AG04449 (cell line): ENCODE results near the gene MYCN.
"Not testable (repeated sequence)": the region's sequence is repeated elsewhere in the genome, so short reads cannot be mapped to it uniquely, and the experiment has no call there.

Experiments
- CTCF ChIA-PET: fragments of 350-600 bp; formaldehyde crosslinking; extraction: SDS; loops from one replicate; lab custom pipeline; 2021; ENCODE audit warnings: antibody characterized with exemption; lab: Yijun Ruan, JAX
- POLR2A ChIA-PET: fragments of 400-600, 350-600 bp; formaldehyde crosslinking; extraction: SDS; loops from one replicate; lab custom pipeline; 2020; ENCODE audit warnings: antibody characterized with exemption, inconsistent platforms; lab: Yijun Ruan, JAX
- DNase-seq: peaks from one replicate; pipeline ENCODE4 v3.0.0-alpha.2; 2010; ENCODE audit warnings: low read depth, low spot score
- H3K4me3 ChIP-seq: 2 replicates; pipeline ENCODE4 v1.5.1; 2011; ENCODE audit warnings: low read depth, mild to moderate bottlenecking, control low read depth, low read length
- TF ChIP-seq, protein P1 (sequence below): IDR thresholded peaks from one replicate; pipeline ENCODE4 v1.5.1; 2011; ENCODE audit warnings: mild to moderate bottlenecking, moderate library complexity, low read length, control low read depth, inconsistent platforms; ENCODE audit not compliant: insufficient read depth; ENCODE audit errors: missing control alignments

MYCN gene

DNA sequence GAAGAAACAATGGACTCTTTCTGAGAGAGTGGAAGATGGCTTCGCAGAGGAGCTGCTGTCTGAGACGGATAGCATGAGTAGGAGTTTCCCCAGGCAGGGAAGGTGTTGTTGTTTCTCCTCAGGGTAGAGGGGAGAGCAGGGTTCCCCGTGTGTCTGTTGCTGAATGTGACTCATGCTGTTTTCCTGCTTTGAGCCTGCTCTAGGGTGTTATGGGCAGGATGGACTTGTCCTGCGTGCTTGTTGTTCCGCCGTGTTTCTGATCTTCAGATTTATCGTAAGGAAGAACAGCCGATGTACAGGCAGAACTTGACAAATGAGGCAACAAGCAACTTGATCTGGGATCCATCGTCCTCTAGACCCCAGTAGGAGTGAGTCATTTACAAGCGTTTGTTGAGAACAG is 19.7 kb upstream of the MYCN start:
- POLR2A ChIA-PET: no interaction called here
- DNase-seq: no peak
- TF ChIP-seq, protein P1, sequence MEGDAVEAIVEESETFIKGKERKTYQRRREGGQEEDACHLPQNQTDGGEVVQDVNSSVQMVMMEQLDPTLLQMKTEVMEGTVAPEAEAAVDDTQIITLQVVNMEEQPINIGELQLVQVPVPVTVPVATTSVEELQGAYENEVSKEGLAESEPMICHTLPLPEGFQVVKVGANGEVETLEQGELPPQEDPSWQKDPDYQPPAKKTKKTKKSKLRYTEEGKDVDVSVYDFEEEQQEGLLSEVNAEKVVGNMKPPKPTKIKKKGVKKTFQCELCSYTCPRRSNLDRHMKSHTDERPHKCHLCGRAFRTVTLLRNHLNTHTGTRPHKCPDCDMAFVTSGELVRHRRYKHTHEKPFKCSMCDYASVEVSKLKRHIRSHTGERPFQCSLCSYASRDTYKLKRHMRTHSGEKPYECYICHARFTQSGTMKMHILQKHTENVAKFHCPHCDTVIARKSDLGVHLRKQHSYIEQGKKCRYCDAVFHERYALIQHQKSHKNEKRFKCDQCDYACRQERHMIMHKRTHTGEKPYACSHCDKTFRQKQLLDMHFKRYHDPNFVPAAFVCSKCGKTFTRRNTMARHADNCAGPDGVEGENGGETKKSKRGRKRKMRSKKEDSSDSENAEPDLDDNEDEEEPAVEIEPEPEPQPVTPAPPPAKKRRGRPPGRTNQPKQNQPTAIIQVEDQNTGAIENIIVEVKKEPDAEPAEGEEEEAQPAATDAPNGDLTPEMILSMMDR: no peak
- CTCF ChIA-PET: no interaction called here
- H3K4me3 ChIP-seq: no peak overlapping the region

DNA sequence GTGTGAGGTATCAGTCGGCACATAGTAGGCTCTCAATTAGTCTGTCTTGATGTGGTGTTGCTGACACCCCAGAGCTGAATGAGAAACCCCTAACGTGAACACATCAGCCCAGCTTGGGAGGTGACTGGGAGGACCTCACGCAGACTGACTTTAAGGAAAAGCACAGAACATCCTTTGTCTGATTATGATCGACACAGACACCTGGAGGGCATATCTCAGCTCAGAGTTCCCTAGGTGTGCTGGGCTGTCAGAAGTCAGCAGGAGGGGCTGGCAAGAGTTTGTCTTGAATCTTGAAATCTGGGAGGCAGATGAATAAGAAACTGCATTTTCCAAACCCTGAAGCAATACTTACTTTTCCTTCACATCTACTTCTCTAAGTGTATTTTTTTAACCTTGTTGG is 16.8 kb upstream of the MYCN start:
- no peak for DNase-seq
- POLR2A ChIA-PET: no interaction called here
- no peak overlapping the region for H3K4me3 ChIP-seq
- CTCF ChIA-PET: no interaction called here
- TF ChIP-seq, protein P1: no peak

GRCh38 chr2:15925819-15926218 is 14.5 kb upstream of the MYCN start:
- POLR2A ChIA-PET: no interaction called here
- H3K4me3 ChIP-seq: no peak overlapping the region
- CTCF ChIA-PET: no interaction called here
- TF ChIP-seq, protein P1: no peak
- DNase-seq: no peak

GRCh38 chr2:15926252-15926651 is 14.1 kb upstream of the MYCN start:
- DNase-seq: no peak
- ChIA-PET CTCF (no interaction called here), POLR2A (no interaction called here)
- TF ChIP-seq, protein P1: no peak
- no peak overlapping the region for H3K4me3 ChIP-seq

- no peak overlapping the region for H3K4me3 ChIP-seq
- ChIA-PET POLR2A (no interaction called here), CTCF (no interaction called here)
- DNase-seq: no peak
- TF ChIP-seq, protein P1: no peak
Observed at GRCh38 chr2:15927551-15928218, 12.7 kb upstream of the MYCN start.

DNA sequence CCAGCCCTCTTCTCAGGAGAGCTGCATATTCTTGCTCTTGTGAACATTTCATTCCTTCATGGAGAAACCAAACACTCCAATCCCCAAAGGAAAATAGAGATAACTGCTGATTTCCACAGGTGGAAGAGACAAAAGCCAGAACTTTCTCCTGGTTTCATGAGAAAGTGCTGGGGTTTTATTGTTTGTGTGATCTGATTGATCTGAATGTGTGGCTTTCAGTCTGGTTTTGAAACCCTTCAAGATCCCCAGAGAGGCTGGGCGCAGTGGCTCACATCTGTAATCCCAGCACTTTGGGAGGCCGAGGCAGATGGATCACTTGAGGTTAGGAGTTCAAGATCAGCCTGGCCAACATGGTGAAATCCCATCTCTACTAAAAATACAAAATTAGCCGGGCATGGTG is 11.3 kb upstream of the MYCN start:
- POLR2A ChIA-PET, CTCF ChIA-PET, DNase-seq, H3K4me3 ChIP-seq: not testable (repeated sequence)

GRCh38 chr2:15929861-15930260 is 10.5 kb upstream of the MYCN start:
- no peak overlapping the region for H3K4me3 ChIP-seq
- DNase-seq: no peak
- TF ChIP-seq, protein P1: no peak
- ChIA-PET CTCF (no interaction called here), POLR2A (interaction anchor here (1.0 kb wide), 1 partner anchor 10 kb away, joined by 3 read pairs; no protein-coding TSS in a partner anchor)
